Pulmonary artery endothelial cell (primary cell): ENCODE measurements around the gene TCF12. TPM values are rescaled to one million over a fixed set of nuclear protein-coding genes. Genes with fewer than 3 reads are reported as not detected.
"Not testable (repeated sequence)": the region's sequence is repeated elsewhere in the genome, so short reads cannot be mapped to it uniquely, and the experiment has no call there.

Source experiments
- DNase-seq: peaks from one replicate; pipeline ENCODE4 v3.0.0-alpha.2; 2011; ENCODE audit warnings: low read depth, low spot score
- total RNA-seq: library from RNA; depleted of rRNA; stranded (reverse); fragments of >200 nt; gene quantifications from 2 replicates; pipeline ENCODE4 v1.2.3, GENCODE V29; 2014

The TCF12 gene
- total RNA-seq, 1 donor from 2014 or later = 62.6 TPM

GRCh38 chr15:57134071-57134605 is 215.7 kb downstream of the TCF12 start:
- no peak for DNase-seq

DNA sequence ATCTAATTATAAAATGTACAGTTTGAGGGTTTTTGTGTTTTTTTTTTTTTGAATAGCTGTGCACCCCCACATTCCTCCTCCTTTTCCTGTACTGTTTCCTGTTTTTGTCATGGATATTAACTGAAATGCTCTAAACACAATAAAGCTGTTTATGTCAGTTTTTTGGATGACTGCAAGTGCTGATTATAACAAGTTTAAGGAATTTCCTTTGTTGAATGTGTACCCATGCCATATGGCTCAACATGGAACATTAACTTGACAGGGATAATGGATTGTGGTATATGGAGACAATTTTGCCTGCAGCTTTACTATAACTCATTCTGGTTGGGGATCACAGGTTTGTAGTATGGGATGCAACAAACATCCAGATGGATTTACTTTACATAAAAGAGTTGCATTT is 216.4 kb downstream of the TCF12 start:
- DNase-seq = peak; percentile 72

DNA sequence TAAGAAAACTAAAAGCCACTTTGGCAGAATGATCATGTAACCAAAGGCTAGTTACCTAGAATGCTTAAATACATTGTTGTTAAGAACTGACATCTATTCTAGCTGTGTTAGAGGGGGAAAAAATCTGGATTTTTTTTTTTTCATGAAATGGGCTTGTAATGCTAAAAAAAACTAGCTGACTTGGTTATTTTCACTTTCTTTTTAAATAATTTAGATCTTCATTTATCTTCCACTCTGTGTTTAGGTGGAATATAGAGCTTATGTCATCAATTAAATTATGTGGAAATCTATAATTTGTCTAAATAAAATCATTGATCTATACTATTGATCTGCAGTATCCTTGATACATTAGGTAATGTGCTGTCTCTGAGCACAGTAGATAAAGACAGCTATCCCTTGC is 217.4 kb downstream of the TCF12 start:
- no peak for DNase-seq

DNA sequence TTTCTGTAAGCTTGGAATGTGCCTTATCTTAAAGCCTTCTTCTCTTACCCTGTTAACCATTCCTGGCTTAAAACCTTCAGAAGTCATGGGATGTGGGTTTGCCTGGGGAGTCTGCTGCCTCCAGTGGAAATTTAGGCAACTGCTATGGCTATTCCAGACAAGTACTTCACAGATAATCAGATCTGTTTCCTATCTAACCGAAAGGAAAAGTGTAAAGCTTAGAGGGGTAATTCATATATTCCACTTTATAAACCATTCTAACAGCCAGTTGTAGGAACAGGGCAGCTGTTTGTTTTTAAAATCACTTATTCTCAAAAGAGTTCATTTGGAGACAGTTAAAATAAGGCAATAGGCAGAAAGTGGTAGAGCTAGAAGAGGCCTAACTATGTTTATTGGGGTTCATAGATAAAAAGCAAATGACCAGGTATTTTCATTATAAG is 219.9 kb downstream of the TCF12 start:
- no peak for DNase-seq

DNA sequence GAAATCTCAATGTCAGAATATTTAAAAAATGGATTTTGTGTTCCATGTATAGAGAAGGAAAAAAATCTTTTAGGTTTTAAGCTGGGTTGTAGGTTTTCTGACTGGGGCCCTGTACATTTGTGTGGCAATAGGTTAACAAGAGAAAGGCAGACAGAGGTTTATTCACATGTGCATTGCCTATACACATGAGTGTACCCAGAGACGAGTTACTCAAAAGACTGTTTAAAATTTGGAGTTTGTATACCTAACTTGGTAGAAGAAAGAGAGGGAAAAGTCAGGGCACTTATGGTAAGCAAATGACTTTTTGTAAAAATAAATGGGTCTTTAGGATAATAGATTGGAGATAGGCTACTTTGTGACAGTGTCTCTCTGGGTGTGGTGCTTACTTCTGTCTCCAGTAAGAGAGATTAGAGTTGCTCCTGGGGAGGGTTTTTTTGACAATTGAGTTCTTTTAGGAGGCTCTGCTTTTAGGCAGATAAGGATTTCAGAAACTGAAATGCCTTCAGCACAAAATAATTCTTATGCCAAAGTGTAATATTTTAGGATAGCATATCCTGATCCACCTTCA is 225.2 kb downstream of the TCF12 start:
- no peak for DNase-seq

- DNase-seq = no peak
Measured at GRCh38 chr15:57144448-57144847, 226.0 kb downstream of the TCF12 start.

DNA sequence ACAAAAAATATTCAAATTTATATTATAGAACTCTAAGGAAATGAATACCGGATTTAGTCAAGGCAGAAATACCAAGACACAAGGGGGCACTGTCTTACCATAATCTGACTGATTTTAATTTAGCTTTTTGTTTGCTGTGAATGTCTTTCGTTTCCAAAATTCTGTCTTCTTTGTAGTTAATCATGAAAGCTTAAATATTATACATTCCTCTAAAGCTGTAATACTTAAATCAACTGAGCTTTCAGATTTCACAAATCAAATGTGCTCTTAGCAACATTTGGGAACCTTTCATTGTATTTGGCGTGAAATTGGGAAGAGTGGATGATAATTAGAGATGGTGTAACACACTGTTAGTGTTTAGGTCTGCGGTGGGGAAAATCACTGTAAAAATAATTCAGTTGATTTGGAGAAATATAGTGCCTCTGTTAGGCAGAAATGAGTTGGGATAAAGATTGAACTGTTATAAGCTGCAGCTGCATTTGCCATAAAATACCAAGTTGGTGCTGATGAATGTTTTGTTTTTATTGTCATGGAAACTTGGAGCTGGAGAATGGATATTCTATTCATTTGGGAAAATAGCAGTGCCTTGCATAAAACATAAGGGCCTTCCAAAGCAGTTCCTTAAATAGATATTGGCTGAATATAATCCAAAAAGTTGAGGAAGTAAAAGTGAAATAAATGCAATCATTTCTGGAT is 228.2 kb downstream of the TCF12 start:
- DNase-seq = no peak

GRCh38 chr15:57147621-57148020 is 229.2 kb downstream of the TCF12 start:
- DNase-seq = no peak

DNA sequence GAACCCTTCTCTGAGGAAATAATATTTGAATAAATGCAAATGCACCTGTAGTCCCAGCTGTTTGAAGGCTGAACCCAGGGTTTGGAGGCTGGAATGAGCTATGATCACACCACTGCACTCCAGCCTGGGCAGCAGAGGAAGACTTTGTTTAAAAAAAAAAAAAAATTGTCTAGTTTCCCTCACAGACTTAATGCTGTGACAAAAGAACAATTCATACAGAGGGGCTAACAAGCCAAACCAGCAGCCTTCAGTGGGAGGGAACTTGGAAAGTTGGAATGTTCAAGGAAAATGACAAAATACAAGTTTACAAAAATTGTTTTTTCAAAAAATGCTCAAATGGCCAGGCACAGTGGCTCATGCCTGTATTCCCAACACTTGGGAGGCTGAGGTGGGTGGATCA is 229.8 kb downstream of the TCF12 start:
- no peak for DNase-seq

DNA sequence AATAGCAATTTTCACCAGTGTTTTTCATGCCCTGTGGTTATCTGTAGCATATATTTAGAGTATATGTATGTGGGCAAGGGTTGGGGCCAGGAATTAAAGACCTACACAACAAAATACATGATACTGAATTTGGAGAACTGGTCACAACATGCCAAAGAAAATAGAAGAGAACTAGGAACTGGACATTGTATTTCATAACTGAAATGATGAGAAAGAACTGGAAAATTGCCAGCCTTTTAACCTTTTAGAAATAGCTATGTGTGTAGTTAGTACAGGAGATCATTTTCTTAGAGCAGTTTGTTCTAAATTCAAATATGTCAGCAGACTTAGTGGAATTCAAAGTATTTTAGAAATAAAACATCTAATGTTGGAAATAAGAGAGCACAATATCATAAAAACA is 230.8 kb downstream of the TCF12 start:
- DNase-seq = no peak

GRCh38 chr15:57150066-57150865 is 231.8 kb downstream of the TCF12 start:
- DNase-seq = no peak

DNA sequence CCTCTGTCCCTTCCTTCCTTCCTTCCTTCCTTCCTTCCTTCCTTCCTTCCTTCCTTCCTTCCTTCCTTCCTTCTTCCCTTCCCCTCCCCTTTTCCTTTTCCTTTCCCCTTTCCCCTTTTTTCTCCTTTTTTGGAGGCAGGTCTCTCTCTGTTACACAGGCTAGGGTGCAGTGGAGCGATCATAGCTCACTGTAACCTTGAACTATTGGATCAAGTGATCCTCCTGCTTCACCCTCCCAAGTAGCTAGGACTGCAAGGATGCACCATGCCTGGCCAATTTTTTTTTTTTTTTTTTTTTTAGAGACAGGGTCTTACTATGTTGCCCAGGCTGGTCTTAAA is 232.4 kb downstream of the TCF12 start:
- not testable (repeated sequence) for DNase-seq

DNA sequence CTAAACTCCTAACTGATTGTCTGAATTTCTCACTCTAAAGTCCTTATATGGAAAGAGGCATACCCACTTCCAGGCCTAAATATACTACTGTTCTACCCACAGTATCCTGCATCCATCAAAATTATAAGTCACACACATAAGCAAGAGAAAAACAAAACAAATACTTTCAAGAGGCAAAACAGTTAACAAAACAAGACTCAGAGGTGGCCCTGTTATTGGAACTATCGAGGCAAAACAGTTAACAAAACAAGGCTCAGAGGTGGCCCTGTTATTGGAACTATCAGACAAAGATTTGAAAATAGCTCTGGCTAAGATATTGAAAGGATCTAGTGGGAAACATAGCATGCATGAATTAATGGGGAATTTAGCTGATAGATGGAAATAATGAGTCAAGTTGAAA is 233.7 kb downstream of the TCF12 start:
- DNase-seq = no peak

- peak; percentile 79 for DNase-seq
Measured at GRCh38 chr15:57152666-57153539, 234.5 kb downstream of the TCF12 start.

DNA sequence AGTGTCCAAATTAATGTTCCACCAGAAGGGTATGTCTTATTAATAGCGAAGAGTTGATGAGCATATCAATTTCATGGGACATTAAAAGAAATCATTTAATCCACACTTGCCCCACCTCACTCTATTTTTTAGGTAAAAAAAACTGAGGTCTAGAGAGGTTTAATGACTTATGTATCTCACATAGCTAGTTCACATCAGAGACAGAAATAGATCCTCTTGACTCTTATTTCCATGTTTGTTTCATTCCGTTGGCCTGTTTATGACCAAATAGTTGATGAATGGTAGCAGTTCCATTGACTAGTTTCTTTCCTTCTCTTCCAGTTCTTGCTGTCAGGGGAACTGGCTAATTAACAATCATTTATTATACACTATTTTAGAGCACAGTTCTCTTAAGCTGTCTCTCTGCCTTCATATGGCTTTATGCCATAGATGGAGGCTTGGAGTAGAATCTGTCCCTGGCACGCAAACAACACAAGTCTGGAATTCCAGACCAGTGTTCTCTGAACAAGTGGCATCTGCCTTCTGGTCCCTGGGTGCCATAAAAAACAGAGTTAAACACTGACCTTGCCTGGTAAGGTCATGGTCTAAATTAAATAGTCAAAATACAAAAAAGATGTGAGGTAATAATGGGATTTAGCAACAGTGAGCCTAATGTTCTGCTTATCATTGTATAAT is 237.9 kb downstream of the TCF12 start:
- no peak for DNase-seq

DNA sequence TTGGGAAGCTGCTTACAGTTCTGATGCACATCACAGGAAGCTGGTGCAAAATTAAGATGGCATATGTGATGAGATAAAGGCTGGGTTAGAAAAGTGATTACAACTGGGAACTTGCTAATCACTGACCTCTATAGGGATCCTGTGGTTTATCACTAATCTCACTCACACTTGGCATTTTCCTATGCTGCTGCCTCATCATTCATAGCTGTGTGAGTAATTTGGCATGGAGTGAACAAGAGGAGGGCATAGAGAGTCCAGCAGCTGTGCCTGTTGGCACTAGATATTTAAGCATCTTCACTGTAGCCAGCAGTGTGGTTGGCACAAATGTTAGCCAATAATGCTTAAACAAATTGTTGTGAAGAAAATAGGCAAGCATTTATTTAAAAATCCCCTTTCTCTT is 240.1 kb downstream of the TCF12 start:
- DNase-seq = peak; percentile 35

DNA sequence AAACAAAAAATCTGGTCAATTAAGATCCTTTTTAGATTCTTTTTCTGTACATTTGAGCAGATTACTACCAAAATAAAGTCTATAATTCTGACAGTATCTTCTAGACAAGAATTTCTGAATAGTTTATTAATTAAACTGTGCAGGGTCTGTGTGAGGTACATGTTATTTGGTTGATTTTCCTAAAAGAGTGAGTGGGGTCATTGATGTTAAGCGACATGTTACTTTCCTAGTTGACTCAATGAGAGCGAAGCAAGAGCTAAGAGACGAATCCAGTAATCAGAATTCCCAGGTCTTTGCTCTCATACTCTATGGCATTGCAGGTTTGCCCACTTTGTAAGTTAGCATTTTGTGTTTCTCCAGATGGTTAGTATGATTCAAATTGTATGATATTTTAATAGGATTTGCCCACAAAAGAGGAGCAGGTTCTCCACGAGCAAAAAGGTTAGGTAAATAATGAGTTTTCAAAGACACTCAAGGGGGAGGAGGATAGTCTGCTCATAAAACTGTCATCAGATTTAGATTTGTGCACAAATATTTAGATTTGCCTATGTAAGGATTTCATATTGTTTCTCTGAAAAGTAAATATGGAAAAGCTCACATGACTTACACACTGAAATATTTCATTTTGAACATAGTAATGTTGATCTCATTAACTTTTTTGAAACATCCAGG is 240.7 kb downstream of the TCF12 start:
- DNase-seq = no peak

DNA sequence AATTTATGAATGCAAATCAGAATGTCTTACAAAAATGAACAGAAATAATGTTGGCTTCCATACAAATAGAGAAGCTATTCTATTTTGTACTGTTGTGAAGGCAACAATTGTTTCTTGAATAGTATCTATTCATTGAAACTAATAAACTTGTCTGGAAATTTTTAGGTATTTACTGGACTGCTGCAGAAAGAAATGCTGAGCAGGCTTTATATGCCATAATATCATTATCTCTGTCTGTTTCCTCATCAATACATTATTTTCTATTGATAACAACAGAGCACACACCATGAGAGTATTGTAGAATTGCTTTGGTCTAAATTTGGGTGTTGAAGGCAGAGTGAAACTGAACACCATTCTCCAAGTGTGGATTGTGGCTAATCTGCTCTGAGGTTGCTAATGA is 241.3 kb downstream of the TCF12 start:
- DNase-seq = no peak

DNA sequence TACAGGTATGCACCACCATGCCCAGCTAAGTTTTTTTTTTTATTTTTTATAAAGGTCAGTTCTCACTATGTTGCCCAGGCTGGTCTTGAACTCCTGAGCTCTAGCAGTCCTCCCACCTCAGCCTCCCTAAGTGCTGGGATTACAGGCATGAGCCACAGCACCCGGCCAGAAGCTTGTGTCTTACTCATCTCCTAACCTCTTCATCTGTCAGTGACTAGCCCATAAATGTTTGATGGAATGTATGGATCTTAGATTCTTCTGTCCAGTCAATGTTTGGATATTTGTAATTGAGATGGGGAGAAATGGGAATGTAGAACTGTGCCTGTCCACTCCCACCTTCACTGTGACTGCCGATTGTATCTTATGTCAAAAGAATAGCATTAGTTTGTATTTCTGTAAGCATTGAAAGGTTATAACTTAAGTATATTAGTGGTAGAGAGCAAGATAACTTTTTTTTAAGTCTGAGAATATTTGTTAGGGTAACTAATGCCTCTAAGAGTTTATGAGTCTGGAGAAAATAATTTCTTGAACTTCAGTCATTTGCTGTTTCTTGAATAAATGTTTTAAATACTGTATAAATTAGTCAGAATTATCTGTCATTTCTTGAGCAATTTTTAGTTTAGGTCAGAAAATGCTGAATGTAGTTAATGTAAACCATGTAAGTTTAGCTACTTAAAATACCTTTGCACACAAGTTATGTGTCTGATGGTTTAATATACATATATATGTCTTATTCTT is 242.5 kb downstream of the TCF12 start:
- DNase-seq = no peak

- DNase-seq = not testable (repeated sequence)
Measured at GRCh38 chr15:57164251-57164650, 245.8 kb downstream of the TCF12 start.
